ENCODE results near the gene MAP4K4.

MAP4K4 gene

GRCh38 chr2:101830146-101830545 lies 132.6 kb downstream of the MAP4K4 start:
- in situ Hi-C loops (cut with MboI; ENCODE audit: low sequenced_read_pairs) = loop anchor here (25.0 kb wide), 1 partner anchor 418 kb away; no protein-coding TSS in a partner anchor

- in situ Hi-C loops (cut with MboI; ENCODE audit: low sequenced_read_pairs) = loop anchor here (25.0 kb wide), 1 partner anchor 418 kb away; no protein-coding TSS in a partner anchor
Observed at GRCh38 chr2:101830555-101830954, 133.0 kb downstream of the MAP4K4 start.

- in situ Hi-C loops (cut with MboI; ENCODE audit: low sequenced_read_pairs) = loop anchor here (25.0 kb wide), 1 partner anchor 419 kb away; no protein-coding TSS in a partner anchor
Observed at GRCh38 chr2:101831351-101831865, 133.9 kb downstream of the MAP4K4 start.

GRCh38 chr2:101832114-101832513 lies 134.6 kb downstream of the MAP4K4 start:
- in situ Hi-C loops (cut with MboI; ENCODE audit: low sequenced_read_pairs) = loop anchor here (25.0 kb wide), 1 partner anchor 420 kb away; no protein-coding TSS in a partner anchor

- in situ Hi-C loops (cut with MboI; ENCODE audit: low sequenced_read_pairs) = loop anchor here (25.0 kb wide), 1 partner anchor 422 kb away; no protein-coding TSS in a partner anchor
Observed at GRCh38 chr2:101833890-101834523, 136.5 kb downstream of the MAP4K4 start.

- in situ Hi-C loops (cut with MboI; ENCODE audit: low sequenced_read_pairs) = loop anchor here (25.0 kb wide), 1 partner anchor 425 kb away; no protein-coding TSS in a partner anchor
Observed at GRCh38 chr2:101837354-101837753, 139.8 kb downstream of the MAP4K4 start.

- in situ Hi-C loops (cut with MboI; ENCODE audit: low sequenced_read_pairs) = loop anchor here (25.0 kb wide), 1 partner anchor 430 kb away; no protein-coding TSS in a partner anchor
Observed at GRCh38 chr2:101841679-101842327, 144.3 kb downstream of the MAP4K4 start.

GRCh38 chr2:101842471-101842870 lies 145.0 kb downstream of the MAP4K4 start:
- in situ Hi-C loops (cut with MboI; ENCODE audit: low sequenced_read_pairs) = loop anchor here (25.0 kb wide), 1 partner anchor 430 kb away; no protein-coding TSS in a partner anchor

- in situ Hi-C loops (cut with MboI; ENCODE audit: low sequenced_read_pairs) = loop anchor here (25.0 kb wide), 1 partner anchor 431 kb away; no protein-coding TSS in a partner anchor
Observed at GRCh38 chr2:101843048-101843447, 145.5 kb downstream of the MAP4K4 start.

- in situ Hi-C loops (cut with MboI; ENCODE audit: low sequenced_read_pairs) = loop anchor here (25.0 kb wide), 1 partner anchor 431 kb away; no protein-coding TSS in a partner anchor
Observed at GRCh38 chr2:101843471-101843870, 146.0 kb downstream of the MAP4K4 start.

- in situ Hi-C loops (cut with MboI; ENCODE audit: low sequenced_read_pairs) = loop anchor here (25.0 kb wide), 1 partner anchor 432 kb away; no protein-coding TSS in a partner anchor
Observed at GRCh38 chr2:101844055-101844635, 146.6 kb downstream of the MAP4K4 start.

GRCh38 chr2:101846973-101847372 lies 149.5 kb downstream of the MAP4K4 start:
- in situ Hi-C loops (cut with MboI; ENCODE audit: low sequenced_read_pairs) = loop anchor here (25.0 kb wide), 1 partner anchor 435 kb away; no protein-coding TSS in a partner anchor

- in situ Hi-C loops (cut with MboI; ENCODE audit: low sequenced_read_pairs) = loop anchor here (25.0 kb wide), 1 partner anchor 435 kb away; no protein-coding TSS in a partner anchor
Observed at GRCh38 chr2:101847661-101848339, 150.3 kb downstream of the MAP4K4 start.

- in situ Hi-C loops (cut with MboI; ENCODE audit: low sequenced_read_pairs) = loop anchor here (25.0 kb wide), 1 partner anchor 437 kb away; no protein-coding TSS in a partner anchor
Observed at GRCh38 chr2:101848769-101849410, 151.4 kb downstream of the MAP4K4 start.

GRCh38 chr2:101850450-101850849 lies 152.9 kb downstream of the MAP4K4 start:
- in situ Hi-C loops (cut with MboI; ENCODE audit: low sequenced_read_pairs) = no loop called here

- in situ Hi-C loops (cut with MboI; ENCODE audit: low sequenced_read_pairs) = no loop called here
Observed at GRCh38 chr2:101850991-101851390, 153.5 kb downstream of the MAP4K4 start.

GRCh38 chr2:101852824-101853223 lies 155.3 kb downstream of the MAP4K4 start:
- in situ Hi-C loops (cut with MboI; ENCODE audit: low sequenced_read_pairs) = no loop called here

- in situ Hi-C loops (cut with MboI; ENCODE audit: low sequenced_read_pairs) = no loop called here
Observed at GRCh38 chr2:101854877-101855276, 157.4 kb downstream of the MAP4K4 start.

GRCh38 chr2:101855776-101856175 lies 158.3 kb downstream of the MAP4K4 start:
- in situ Hi-C loops (cut with MboI; ENCODE audit: low sequenced_read_pairs) = no loop called here

- in situ Hi-C loops (cut with MboI; ENCODE audit: low sequenced_read_pairs) = no loop called here
Observed at GRCh38 chr2:101858246-101858645, 160.7 kb downstream of the MAP4K4 start.

All from HL-60/S4 (cell line).